Mesodermal cell (in vitro differentiated cells): Measurements from ENCODE around the gene H2AZ2.
"Not testable (repeated sequence)": the region's sequence is repeated elsewhere in the genome, so short reads cannot be mapped to it uniquely, and the experiment has no call there.

Experiments used
- H3K27ac ChIP-seq: 2 replicates; pipeline ENCODE4 v1.7.0; 2013; ENCODE audit warnings: mild to moderate bottlenecking, low read depth, low read length, moderate library complexity; ENCODE audit not compliant: severe bottlenecking
- H3K36me3 ChIP-seq: 2 replicates; pipeline ENCODE4 v1.7.1; 2013; ENCODE audit warnings: mild to moderate bottlenecking, low read length, moderate library complexity; ENCODE audit not compliant: control insufficient read depth, insufficient read depth
- H3K4me1 ChIP-seq: one replicate; pipeline ENCODE4 v1.7.1; 2013; ENCODE audit warnings: mild to moderate bottlenecking, low read length; ENCODE audit not compliant: insufficient read depth, control insufficient read depth, poor library complexity, severe bottlenecking
- H3K4me3 ChIP-seq: 2 replicates; pipeline ENCODE4 v1.7.0; 2013; ENCODE audit warnings: low read length, control low read depth, mild to moderate bottlenecking; ENCODE audit not compliant: insufficient read depth, poor library complexity, severe bottlenecking; ENCODE audit errors: extremely low read depth
- H3K9me3 ChIP-seq: 2 replicates; pipeline ENCODE4 v1.7.1; 2013; ENCODE audit warnings: mild to moderate bottlenecking, low read length, moderate library complexity; ENCODE audit not compliant: control insufficient read depth
- WGBS, 2 experiments: methylation state at CpG; one replicate each; pipeline ENCODE4 v1.1.5; 2013; ENCODE audit warnings: missing lambda C conversion rate in 2 of 2; ENCODE audit not compliant: insufficient coverage in 2 of 2; 5-methylcytosine and 5-hydroxymethylcytosine counted together

H2AZ2 gene

GRCh38 chr7:44870780-44871179 is 22.9 kb upstream of the H2AZ2 start:
- WGBS, 2 experiments, result 87 to 96% methylated on average over 9 to 23 of the region's 29 CpGs
- not testable (repeated sequence) for H3K4me3 ChIP-seq
- H3K4me1 ChIP-seq, result peaks cover 13% of the 10 kb centered on the region

DNA sequence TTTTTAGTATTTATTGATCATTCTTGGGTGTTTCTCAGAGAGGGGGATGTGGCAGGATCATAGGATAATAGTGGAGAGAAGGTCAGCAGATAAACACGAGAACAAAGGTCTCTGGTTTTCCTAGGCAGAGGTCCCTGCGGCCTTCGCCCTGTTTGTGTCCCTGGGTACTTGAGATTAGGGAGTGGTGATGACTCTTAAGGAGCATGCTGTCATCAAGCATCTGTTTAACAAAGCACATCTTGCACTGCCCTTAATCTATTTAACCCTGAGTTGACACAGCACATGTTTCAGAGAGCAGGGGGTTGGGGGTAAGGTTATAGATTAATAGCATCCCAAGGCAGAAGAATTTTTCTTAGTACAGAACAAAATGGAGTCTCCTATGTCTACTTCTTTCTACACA is 22.4 kb upstream of the H2AZ2 start:
- H3K4me3 ChIP-seq, H3K27ac ChIP-seq, H3K9me3 ChIP-seq, H3K36me3 ChIP-seq: not testable (repeated sequence)
- peaks cover 13% of the 10 kb centered on the region for H3K4me1 ChIP-seq
- 83% methylated on average over 1 of the region's 3 CpGs; no CpG with 5 or more reads in 1 of the 2 experiments for WGBS, 2 experiments

More at GRCh38 chr7:44870780-44871179, 22.9 kb upstream of the H2AZ2 start:
- H3K27ac ChIP-seq, H3K9me3 ChIP-seq, H3K36me3 ChIP-seq: not testable (repeated sequence)

DNA sequence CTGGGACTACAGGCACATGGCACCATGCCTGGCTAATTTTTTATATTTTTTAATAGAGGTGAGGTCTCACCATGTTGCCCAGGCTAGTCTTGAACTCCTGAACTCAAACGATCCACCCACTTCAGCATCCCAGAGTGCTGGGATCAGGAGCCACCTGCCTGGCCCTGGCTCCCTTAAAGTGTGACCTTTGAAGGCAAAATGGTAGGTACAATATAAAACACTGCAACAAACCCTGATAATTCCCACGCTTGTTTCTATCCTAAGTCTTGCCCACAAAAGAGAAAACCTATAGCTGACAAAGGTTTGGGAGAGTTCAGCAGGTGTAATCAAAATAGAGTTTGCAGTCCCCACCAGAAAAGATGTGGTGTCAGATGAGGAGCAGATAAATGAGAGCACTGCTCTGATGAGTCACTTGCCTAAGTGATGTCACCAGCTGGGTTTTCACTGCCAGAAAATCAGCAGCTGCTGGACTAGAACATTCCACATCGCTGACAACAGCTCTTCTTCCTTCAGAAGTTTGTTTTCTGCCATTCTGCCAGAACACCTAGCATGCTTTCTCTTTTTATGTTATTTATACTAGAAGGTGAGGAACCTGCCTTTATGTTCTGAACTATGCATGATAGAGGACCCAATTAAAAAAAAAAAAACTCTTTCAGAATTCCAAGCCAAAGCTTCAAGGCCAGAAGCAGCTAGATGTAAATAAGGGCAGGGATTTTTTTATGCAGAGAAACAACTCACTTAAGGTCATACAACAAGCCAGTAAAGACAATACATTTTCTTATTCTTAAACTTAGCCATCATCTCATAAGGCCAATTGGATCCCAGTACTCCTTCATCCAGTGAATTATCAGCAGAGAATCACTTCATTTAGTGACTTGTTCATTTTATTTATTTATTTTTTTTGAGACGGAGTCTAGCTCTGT is 19.4 kb upstream of the H2AZ2 start:
- WGBS, 2 experiments, result 63 to 100% methylated on average over 1 of the region's 4 CpGs
- H3K4me1 ChIP-seq, result peaks cover 13% of the 10 kb centered on the region
- no peak overlapping the region for H3K4me3 ChIP-seq
- peaks cover under 1% of the 10 kb centered on the region for H3K9me3 ChIP-seq
- H3K27ac ChIP-seq, result peak overlapping the region; percentile 58
- no peaks in the 10 kb centered on the region for H3K36me3 ChIP-seq

DNA sequence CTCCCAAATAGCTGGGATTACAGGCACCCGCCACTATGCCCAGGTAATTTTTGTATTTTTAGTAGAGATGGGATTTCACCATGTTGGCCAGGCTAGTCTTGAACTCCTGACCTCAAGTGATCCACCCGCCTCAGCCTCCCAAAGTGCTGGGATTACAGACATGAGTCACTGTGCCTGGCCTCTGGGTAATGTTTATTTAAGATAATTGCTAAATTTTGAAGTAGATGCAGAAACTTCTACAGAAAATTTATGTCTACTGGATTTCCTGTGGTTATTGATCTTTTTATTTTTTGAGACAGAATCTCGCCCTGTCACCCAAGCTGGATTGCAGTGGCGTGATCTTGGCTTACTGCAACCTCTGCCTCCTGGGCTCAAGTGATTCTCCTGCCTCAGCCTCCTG is 14.1 kb upstream of the H2AZ2 start:
- 89% methylated on average over 3 of the region's 4 CpGs; no CpG with 5 or more reads in 1 of the 2 experiments for WGBS, 2 experiments
- H3K9me3 ChIP-seq, H3K4me1 ChIP-seq, H3K27ac ChIP-seq, H3K4me3 ChIP-seq, H3K36me3 ChIP-seq: not testable (repeated sequence)

GRCh38 chr7:44858161-44858560 is 10.3 kb upstream of the H2AZ2 start:
- Histone ChIP-seq H3K4me3 (no peak overlapping the region), H3K27ac (no peak overlapping the region), H3K9me3 (no peaks in the 10 kb centered on the region), H3K36me3 (no peaks in the 10 kb centered on the region), H3K4me1 (no peaks in the 10 kb centered on the region)
- 88 to 100% methylated on average over 1 to 2 of the region's 2 CpGs for WGBS, 2 experiments

DNA sequence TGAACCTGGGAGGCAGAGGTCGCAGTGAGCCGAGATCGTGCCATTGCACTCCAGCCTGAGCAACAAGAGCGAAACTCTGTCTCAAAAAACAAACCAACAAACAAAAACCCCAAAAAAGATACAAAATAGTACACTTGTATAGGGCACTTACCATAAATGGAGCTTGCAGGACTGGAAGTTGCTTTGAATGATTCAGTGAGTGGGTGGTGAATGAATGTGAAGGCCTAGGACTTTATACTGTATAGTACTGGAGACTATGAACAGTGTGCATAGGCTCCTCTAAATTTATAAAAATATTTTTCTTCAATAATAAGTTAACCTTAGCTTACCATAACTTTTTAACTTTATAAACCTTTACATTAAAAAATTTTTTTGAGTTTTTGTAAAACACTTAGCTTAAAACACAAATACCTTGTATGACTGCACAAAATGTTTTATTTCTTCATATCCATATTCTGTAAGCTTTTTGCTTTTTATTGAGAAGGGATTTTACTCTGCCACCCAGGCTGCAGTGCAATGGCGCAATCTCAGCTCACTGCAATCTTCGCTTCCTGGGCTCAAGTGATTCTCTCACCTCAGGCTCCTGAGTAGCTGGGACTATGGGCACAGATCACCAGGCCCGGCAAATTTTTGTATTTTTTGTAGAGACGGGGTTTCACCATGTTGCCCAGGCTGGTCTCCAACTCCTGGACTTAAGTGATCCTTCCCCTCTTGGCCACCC is 6.9 kb upstream of the H2AZ2 start:
- Histone ChIP-seq H3K36me3 (no peaks in the 10 kb centered on the region), H3K27ac (no peak overlapping the region), H3K4me3 (no peak overlapping the region), H3K4me1 (no peaks in the 10 kb centered on the region), H3K9me3 (no peaks in the 10 kb centered on the region)
- WGBS, 2 experiments, result 88 to 98% methylated on average over 3 to 4 of the region's 8 CpGs

DNA sequence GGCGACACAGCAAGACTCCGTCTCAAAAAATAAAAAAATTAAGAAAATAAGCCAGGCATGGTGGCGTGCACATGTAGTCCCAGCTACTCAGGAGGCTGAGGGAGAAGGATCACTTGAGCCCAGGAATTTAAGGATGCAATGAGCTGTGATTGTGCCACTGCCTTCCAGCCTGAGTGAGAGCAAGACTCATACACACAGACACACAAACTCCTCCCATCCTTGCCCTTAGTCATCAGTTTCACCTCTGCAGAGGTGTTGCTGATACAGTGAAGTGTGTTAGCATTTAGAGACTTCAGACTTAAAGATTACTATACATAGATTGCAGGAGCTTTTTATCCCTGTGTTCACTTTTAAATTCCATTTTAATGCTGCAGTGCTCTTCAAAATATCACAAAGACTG is 5.5 kb upstream of the H2AZ2 start:
- H3K9me3 ChIP-seq, result no peaks in the 10 kb centered on the region
- WGBS, 2 experiments, result 87 to 96% methylated on average over 3 of the region's 3 CpGs
- H3K27ac ChIP-seq, result no peak overlapping the region
- no peaks in the 10 kb centered on the region for H3K36me3 ChIP-seq
- H3K4me1 ChIP-seq, result peaks cover 3% of the 10 kb centered on the region
- no peak overlapping the region for H3K4me3 ChIP-seq

- no peak overlapping the region for H3K27ac ChIP-seq
- WGBS, 2 experiments, result 88 to 90% methylated on average over 2 to 3 of the region's 3 CpGs
- H3K9me3 ChIP-seq, result no peaks in the 10 kb centered on the region
- H3K36me3 ChIP-seq, result no peaks in the 10 kb centered on the region
- peaks cover 3% of the 10 kb centered on the region for H3K4me1 ChIP-seq
- H3K4me3 ChIP-seq, result no peak overlapping the region
Measured at GRCh38 chr7:44852590-44852989, 4.7 kb upstream of the H2AZ2 start.

DNA sequence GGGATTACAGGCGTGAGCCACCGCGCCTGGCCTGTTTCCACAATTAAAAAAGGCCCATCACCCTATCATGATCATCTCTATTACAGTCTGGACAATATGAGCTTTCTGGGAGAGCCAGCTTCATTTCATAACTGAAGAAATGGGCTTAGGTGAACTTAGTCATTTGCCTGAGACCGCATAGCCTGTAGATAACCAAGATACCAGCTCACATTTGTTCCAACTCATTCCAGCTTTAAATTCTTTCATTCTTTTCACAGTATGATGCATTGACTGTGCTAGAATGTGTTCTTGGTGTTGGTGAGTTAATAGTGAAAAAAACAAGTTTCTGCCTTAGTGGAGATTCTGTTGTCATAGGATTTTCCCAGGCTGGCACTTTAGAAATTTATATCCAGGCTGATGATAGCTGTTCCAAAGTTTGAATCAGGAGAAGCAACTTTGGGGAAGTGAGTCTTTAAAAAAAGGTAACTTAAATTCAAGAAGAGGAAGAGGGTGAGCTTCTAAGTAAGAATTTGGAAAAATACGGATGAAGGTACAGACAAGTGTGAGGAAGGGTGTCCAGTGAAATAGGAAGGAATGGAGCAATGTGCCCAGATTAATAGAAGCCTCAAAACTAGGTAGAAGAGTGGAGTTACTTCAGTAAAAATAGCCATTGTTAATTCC is 2.1 kb upstream of the H2AZ2 start:
- WGBS, 2 experiments, result 70 to 95% methylated on average over 2 to 4 of the region's 5 CpGs

DNA sequence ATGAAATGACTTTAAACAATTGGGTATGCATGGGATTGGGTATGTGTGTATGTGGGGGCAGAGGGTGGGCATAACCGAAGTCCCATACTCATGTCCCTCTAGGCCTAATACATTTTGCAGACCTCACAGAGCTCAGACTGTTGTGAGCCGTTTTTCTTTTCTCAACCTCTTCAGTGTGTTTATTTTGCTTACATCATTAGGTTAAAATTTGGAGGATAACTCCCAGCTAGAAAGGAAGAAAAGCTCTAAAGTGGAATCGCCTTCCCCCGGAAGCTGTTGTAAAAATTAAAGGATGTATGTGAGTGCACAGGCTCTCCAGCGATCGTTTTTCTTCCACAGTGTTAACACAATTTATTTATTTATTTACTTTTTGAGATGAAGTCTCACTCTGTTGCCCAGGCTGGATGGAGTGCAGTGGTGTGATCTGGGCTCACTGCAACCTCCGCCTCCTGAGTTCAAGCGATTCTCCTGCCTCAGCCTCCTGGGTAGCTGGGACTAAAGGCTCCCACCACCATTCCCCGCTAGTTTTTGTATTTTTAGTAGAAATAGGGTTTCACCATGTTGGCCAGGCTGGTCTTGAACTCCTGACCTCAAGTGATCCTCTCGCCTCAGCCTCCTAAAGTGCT is 1.5 kb upstream of the H2AZ2 start:
- H3K27ac ChIP-seq, result no peak overlapping the region

More for the DNA sequence above, 2.1 kb upstream of the H2AZ2 start:
- H3K36me3 ChIP-seq, result no peaks in the 10 kb centered on the region
- H3K4me1 ChIP-seq, result peaks cover 3% of the 10 kb centered on the region
- H3K9me3 ChIP-seq, result no peaks in the 10 kb centered on the region
- no peak overlapping the region for H3K4me3 ChIP-seq
- no peak overlapping the region for H3K27ac ChIP-seq

More for the DNA sequence above, 1.5 kb upstream of the H2AZ2 start:
- Histone ChIP-seq H3K4me3 (peak overlapping the region; percentile 76), H3K9me3 (no peaks in the 10 kb centered on the region), H3K36me3 (no peaks in the 10 kb centered on the region), H3K4me1 (peaks cover 3% of the 10 kb centered on the region)
- WGBS, 2 experiments, result 95% methylated on average over 3 of the region's 10 CpGs; no CpG with 5 or more reads in 1 of the 2 experiments
